ENCODE measurements around the gene GRP.
A peak's percentile ranks its signal among the peaks of the same experiment; 100 is the strongest.
"Not testable (repeated sequence)": the region's sequence is repeated elsewhere in the genome, so short reads cannot be mapped to it uniquely, and the experiment has no call there.

GRP gene

GRCh38 chr18:59229191-59229590 lies 9.2 kb downstream of the GRP start:
- DNase-seq (ENCODE audit: low read depth), result no peak

GRCh38 chr18:59229701-59230443 lies 9.9 kb downstream of the GRP start:
- DNase-seq (ENCODE audit: low read depth), result no peak

GRCh38 chr18:59231114-59231513 lies 11.2 kb downstream of the GRP start:
- no peak for DNase-seq (ENCODE audit: low read depth)

GRCh38 chr18:59231877-59232276 lies 11.9 kb downstream of the GRP start:
- no peak for DNase-seq (ENCODE audit: low read depth)

- DNase-seq (ENCODE audit: low read depth), result no peak
Measured at GRCh38 chr18:59232309-59233016, 12.5 kb downstream of the GRP start.

- peak; percentile 25 for DNase-seq (ENCODE audit: low read depth)
Measured at GRCh38 chr18:59233017-59233410, 13.1 kb downstream of the GRP start.

GRCh38 chr18:59238385-59238784 lies 18.4 kb downstream of the GRP start:
- DNase-seq (ENCODE audit: low read depth), result no peak

- DNase-seq (ENCODE audit: low read depth), result no peak
Measured at GRCh38 chr18:59239642-59240041, 19.7 kb downstream of the GRP start.

GRCh38 chr18:59242906-59243305 lies 22.9 kb downstream of the GRP start:
- DNase-seq (ENCODE audit: low read depth), result no peak

GRCh38 chr18:59246796-59247195 lies 26.8 kb downstream of the GRP start:
- no peak for DNase-seq (ENCODE audit: low read depth)

GRCh38 chr18:59249199-59249774 lies 29.3 kb downstream of the GRP start:
- DNase-seq (ENCODE audit: low read depth), result peak; percentile 81

- not testable (repeated sequence) for DNase-seq (ENCODE audit: low read depth)
Measured at GRCh38 chr18:59255491-59255890, 35.5 kb downstream of the GRP start.

- DNase-seq (ENCODE audit: low read depth), result not testable (repeated sequence)
Measured at GRCh38 chr18:59261842-59262241, 41.9 kb downstream of the GRP start.

GRCh38 chr18:59262243-59262642 lies 42.3 kb downstream of the GRP start:
- DNase-seq (ENCODE audit: low read depth), result not testable (repeated sequence)

GRCh38 chr18:59263661-59264060 lies 43.7 kb downstream of the GRP start:
- no peak for DNase-seq (ENCODE audit: low read depth)

- DNase-seq (ENCODE audit: low read depth), result no peak
Measured at GRCh38 chr18:59264121-59264571, 44.2 kb downstream of the GRP start.

- no peak for DNase-seq (ENCODE audit: low read depth)
Measured at GRCh38 chr18:59264651-59265245, 44.8 kb downstream of the GRP start.

GRCh38 chr18:59265246-59265973 lies 45.5 kb downstream of the GRP start:
- no peak for DNase-seq (ENCODE audit: low read depth)

- no peak for DNase-seq (ENCODE audit: low read depth)
Measured at GRCh38 chr18:59265974-59266369, 46.0 kb downstream of the GRP start.

- no peak for DNase-seq (ENCODE audit: low read depth)
Measured at GRCh38 chr18:59266459-59266858, 46.5 kb downstream of the GRP start.

GRCh38 chr18:59266886-59267502 lies 47.0 kb downstream of the GRP start:
- no peak for DNase-seq (ENCODE audit: low read depth)

All from stromal cell of bone marrow (primary cell).